SU-DHL-6 (cell line): Measurements from ENCODE around the gene GNB5.

ENCODE experiments used
- EZH2phosphoT487 ChIP-seq: fragments of 200-600 bp; sonication (generic), shearing (Covaris generic); conservative IDR thresholded peaks from 2 replicates; pipeline ENCODE4 v1.6.1; 2018; ENCODE audit warnings: mild to moderate bottlenecking, antibody characterized with exemption, low read length, moderate library complexity, mixed read lengths
- TF ChIP-seq, protein P1 (sequence below): fragments of 200-600 bp; sonication (generic); IDR thresholded peaks from one replicate; pipeline ENCODE4 v1.5.1; 2017; ENCODE audit warnings: antibody characterized with exemption, mild to moderate bottlenecking, low read length, moderate library complexity; ENCODE audit not compliant: insufficient read depth, poor library complexity, severe bottlenecking

DNA sequence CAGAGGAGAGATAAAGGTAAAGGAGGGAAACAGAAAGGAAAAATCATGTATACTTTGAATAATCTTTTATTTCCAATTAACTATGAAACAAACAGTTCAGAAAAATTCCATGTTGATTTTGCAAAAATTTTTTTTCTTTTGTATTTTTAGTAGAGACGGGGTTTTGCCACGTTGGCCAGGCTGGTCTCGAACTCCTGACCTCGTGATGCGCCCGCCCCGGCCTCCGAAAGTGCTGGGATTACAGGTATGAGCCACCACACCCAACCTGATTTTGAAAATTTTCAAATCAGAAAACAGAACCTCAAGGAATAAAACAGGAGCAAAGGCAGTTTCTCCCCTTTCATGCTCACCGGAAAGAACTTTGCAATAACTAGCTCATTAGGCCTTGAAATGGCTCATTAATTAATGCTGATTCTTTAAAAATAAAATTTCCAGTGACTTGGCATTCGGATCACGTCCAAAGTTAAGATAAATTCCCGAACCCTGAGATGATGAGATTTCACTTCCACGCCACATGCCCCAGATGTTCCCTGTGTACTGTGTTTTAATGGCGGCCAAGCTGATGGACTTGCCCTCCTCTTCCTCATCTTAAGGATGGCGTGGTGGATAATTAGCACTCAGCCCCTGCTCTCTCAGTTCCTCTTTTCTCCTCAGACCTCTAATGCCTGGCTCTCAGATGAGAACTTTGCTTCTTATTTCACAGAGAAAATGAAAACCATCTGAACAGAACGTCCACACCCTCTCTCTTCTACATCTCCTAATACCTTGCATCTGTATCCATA lies 89.5 kb downstream of the GNB5 start:
- TF ChIP-seq EZH2phosphoT487: no peak
- TF ChIP-seq, protein P1, sequence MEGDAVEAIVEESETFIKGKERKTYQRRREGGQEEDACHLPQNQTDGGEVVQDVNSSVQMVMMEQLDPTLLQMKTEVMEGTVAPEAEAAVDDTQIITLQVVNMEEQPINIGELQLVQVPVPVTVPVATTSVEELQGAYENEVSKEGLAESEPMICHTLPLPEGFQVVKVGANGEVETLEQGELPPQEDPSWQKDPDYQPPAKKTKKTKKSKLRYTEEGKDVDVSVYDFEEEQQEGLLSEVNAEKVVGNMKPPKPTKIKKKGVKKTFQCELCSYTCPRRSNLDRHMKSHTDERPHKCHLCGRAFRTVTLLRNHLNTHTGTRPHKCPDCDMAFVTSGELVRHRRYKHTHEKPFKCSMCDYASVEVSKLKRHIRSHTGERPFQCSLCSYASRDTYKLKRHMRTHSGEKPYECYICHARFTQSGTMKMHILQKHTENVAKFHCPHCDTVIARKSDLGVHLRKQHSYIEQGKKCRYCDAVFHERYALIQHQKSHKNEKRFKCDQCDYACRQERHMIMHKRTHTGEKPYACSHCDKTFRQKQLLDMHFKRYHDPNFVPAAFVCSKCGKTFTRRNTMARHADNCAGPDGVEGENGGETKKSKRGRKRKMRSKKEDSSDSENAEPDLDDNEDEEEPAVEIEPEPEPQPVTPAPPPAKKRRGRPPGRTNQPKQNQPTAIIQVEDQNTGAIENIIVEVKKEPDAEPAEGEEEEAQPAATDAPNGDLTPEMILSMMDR: no peak
